ENCODE data around the gene KRTAP5-4.

The KRTAP5-4 gene

GRCh38 chr11:1656061-1656441, 34.1 kb upstream of the KRTAP5-4 start:
- no peak for DNase-seq (ENCODE audit: low read depth)
- TF ChIP-seq CTCF (conservative IDR thresholded peaks at IDR 0.05; ENCODE audit: low read depth, low read length): no peak
- no peak overlapping the region for H3K4me3 ChIP-seq (ENCODE audit: low read depth, low read length)

DNA sequence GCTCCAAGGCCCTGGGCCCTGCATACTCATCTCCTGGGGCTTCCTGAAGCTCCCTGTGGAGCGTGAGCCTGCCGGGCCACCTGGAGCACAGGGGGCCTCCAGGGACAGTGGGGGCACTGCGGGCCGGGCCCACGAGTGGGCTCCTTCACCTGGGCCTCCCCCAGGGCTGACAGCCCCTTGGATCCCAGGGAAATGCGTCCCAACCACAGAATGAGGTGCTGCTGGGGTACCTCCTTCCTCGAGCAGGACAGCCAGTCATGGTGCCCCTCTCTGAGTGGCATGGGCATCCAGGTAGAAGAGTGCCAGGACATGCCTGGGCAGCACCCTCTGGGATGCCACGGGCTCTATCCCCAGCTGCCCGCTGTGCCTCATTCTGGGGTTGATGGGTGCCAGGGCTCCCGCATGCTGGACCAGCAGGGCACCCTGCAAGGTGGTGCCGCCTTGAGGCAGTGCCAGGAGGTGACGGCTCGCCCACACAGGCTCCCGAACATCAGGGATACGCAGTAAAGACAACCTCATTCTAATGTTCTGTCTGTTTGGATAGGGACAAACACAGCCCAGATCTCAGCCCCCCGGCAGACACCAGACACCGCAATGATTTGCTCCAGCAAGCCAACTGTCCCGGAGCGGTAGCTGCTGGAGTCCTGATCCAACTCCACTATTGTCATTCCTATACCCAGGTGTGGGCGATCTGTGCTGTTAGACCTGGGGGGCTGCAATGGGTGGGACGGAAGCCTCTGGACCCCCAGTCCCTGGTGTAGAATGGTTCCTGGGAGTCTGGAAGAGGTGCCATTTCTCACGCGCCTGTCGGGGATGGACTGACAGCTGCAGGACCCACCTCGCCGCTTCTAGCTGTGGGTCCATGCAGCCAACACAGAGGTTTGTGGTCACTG, 33.5 kb upstream of the KRTAP5-4 start:
- H3K4me3 ChIP-seq (ENCODE audit: low read depth, low read length): no peak overlapping the region
- DNase-seq (ENCODE audit: low read depth): no peak
- TF ChIP-seq CTCF (conservative IDR thresholded peaks at IDR 0.05; ENCODE audit: low read depth, low read length): no peak

DNA sequence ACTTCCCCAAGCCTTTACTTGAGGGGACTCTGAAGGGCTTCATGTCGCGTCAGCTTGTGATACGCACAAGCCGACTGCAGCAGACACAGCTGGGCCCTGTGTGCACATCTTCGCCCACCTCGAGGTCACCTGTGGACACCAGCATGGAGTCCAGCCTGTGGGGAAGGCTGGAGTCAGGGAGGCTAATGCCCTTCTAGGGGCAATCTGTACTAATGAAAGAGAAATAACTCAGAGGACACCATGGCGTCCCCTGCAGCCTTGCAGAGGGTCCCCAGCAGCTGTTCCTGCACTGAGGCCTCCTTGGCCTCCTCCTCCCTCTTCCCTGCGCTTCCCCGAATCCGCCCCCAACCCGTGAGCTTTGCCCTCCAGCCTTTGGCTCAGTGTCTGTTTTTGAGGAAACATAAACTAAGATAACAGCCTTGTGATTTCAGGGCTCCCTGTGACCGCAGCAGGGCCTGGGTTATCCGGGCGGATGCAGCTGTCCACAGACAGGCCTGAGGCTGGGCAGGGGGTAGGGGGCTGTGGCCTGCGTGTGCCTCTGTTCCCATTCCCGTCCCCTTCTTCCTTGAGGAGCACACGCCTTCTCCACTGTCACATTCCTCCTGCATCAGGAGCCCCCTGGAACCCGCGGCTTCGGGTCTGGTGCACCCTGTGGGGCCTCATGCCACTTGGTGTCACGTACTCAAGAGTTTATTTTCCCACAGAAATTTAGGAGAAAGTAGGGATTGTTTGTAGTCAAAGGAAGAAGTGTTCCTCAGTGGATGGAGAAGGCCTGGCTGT, 32.6 kb upstream of the KRTAP5-4 start:
- DNase-seq (ENCODE audit: low read depth): peak; percentile 10
- no peak for TF ChIP-seq CTCF (conservative IDR thresholded peaks at IDR 0.05; ENCODE audit: low read depth, low read length)
- no peak overlapping the region for H3K4me3 ChIP-seq (ENCODE audit: low read depth, low read length)

DNA sequence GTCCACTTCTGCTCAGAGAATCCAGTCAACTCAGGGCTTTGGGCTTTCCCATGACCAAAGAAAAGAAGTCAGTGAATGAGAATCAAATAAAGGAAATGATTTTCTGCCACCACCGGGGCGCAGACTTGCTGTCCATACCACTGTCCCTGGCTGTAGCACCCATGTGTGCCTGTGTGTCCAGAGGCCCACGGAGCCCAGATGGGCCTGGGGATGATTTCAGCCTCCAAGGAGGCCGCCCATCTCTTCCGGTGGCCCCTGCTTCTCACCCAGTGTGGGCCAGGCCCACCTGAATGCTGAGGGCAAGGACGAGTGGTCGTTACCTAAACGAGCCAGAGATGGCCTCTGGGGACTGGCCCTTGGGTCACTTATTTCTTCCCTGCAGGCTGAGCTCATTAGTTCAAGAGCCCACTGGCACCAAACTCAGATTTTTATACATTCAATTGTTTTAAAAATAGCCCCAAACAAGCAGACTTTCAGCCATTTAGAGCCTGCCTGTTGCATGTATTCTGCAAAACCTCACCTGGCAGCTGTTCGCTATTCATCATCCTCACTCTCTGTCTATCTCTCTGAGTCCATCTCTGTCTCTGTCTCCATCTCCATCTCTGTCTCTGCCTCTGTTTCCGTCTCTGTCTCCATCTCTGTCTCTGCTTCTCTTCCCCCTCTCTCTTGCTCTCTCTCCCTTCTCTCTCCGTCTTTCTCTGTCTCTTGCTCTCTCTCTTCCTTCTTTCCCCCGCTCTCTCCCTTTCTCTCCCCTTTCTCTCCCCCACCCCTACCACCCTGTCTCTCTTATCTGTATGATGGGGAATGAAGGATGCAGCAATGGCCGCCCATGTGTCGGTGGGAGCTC, 31.8 kb upstream of the KRTAP5-4 start:
- no peak overlapping the region for H3K4me3 ChIP-seq (ENCODE audit: low read depth, low read length)
- no peak for TF ChIP-seq CTCF (conservative IDR thresholded peaks at IDR 0.05; ENCODE audit: low read depth, low read length)

GRCh38 chr11:1652771-1653540, 31.0 kb upstream of the KRTAP5-4 start:
- peak; percentile 59 for DNase-seq (ENCODE audit: low read depth)
- H3K4me3 ChIP-seq (ENCODE audit: low read depth, low read length): no peak overlapping the region
- peak; percentile 91 for TF ChIP-seq CTCF (conservative IDR thresholded peaks at IDR 0.05; ENCODE audit: low read depth, low read length)

More for the DNA sequence above, 31.8 kb upstream of the KRTAP5-4 start:
- DNase-seq (ENCODE audit: low read depth): no peak

- H3K4me3 ChIP-seq (ENCODE audit: low read depth, low read length): no peak overlapping the region
- no peak for TF ChIP-seq CTCF (conservative IDR thresholded peaks at IDR 0.05; ENCODE audit: low read depth, low read length)
These were observed 30.5 kb upstream of the KRTAP5-4 start for GRCh38 chr11:1652442-1652770.

More at GRCh38 chr11:1652442-1652770, 30.5 kb upstream of the KRTAP5-4 start:
- no peak for DNase-seq (ENCODE audit: low read depth)

Data from choroid plexus epithelial cell (primary cell).